Type B pancreatic cell (in vitro differentiated cells): Measurements from ENCODE around the gene ASPRV1. TPM values are rescaled to one million over a fixed set of nuclear protein-coding genes. Genes with fewer than 3 reads are reported as not detected.
A peak's percentile ranks its signal among the peaks of the same experiment; 100 is the strongest.

Experiments used
- DNase-seq: peaks from one replicate; pipeline ENCODE4 v3.0.0; 2021; ENCODE audit warnings: mixed read lengths; ENCODE audit not compliant: unreplicated experiment; ENCODE audit errors: extremely low spot score
- H3K27ac Mint-ChIP-seq: 2 replicates; pipeline ENCODE4 v1.8.0; 2021; ENCODE audit warnings: mild to moderate bottlenecking, mixed read lengths
- H3K27me3 Mint-ChIP-seq: 2 replicates; pipeline ENCODE4 v1.8.0; 2021; ENCODE audit warnings: mixed read lengths
- H3K36me3 Mint-ChIP-seq: 2 replicates; pipeline ENCODE4 v1.8.0; 2021; ENCODE audit warnings: mixed read lengths
- H3K4me1 Mint-ChIP-seq: one replicate; pipeline ENCODE4 v1.8.0; 2021; ENCODE audit warnings: mixed read lengths; ENCODE audit not compliant: unreplicated experiment
- H3K4me3 Mint-ChIP-seq: 2 replicates; pipeline ENCODE4 v1.8.0; 2021; ENCODE audit warnings: mild to moderate bottlenecking, mixed read lengths
- H3K9me3 Mint-ChIP-seq: 2 replicates; pipeline ENCODE4 v1.8.0; 2021; ENCODE audit warnings: mixed read lengths
- CTCF ChIP-seq: fragments of 200-600 bp; sonication (generic); conservative IDR thresholded peaks from 2 replicates; pipeline ENCODE4 v1.5.0; 2021; ENCODE audit warnings: antibody characterized with exemption, mild to moderate bottlenecking
- total RNA-seq: library from RNA; stranded (reverse); gene quantifications from 2 replicates; pipeline ENCODE4 v1.2.1, GENCODE V29; 2021; ENCODE audit warnings: low replicate concordance

The ASPRV1 gene
- total RNA-seq, 1 donor from 2014 or later, result 1.3 TPM

DNA sequence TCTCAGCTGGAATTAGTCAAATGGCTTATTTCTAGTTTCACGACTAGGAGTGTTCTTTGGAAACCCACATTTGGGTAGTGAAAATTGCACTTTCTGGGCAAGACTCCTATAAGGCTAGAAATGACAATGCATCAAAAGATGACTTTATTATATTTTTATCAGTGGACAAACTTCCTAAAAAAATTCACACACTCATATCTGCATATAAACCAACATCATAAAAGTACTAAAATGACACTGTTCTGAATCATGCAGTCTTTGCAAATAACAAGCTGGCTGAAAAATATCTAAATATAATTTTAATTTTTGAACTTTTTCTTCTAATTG is 28.9 kb downstream of the ASPRV1 start:
- Mint-ChIP-seq H3K27ac (no peak overlapping the region), H3K4me3 (no peak overlapping the region), H3K36me3 (peaks cover 6% of the 10 kb centered on the region), H3K27me3 (no peaks in the 10 kb centered on the region), H3K9me3 (no peaks in the 10 kb centered on the region), H3K4me1 (peaks cover 4% of the 10 kb centered on the region)
- no peak for TF ChIP-seq CTCF
- DNase-seq, result no peak

DNA sequence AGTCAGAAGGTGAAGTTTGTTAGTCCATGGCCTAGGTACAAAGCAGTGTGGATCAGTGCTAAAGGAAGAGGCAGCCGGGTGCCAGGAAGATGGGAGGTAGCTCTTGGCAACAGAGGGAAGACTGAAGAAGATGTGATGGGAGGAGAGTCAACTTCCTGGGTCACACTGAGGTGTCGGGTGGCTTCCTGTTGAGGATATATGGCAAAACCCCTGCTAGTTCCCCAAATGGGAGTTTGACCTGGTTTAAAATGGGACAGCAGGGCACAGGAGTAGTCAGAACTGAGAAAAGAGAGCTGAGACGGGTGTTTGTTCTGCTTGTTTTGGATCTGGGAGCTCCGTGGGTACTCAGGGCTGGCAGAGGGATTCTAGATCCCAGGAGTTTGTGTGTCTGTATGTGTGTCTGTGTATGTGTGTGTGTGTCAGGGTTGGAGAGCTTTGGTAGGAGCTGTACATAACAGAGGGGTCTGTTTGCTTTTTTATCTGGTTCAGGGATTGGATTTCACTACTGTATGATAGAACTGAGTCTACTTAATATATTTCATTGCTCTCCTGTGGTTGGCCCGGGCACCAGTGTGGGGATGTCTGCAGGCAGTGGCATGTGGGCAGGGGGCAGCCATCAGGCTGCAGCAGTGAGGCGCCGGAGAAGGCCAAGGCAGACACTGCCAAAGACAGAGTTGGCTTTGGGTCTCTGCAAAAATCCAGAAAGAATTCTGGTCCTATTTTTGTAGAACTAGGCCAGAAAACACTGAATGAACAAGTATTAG is 29.4 kb downstream of the ASPRV1 start:
- no peak for DNase-seq
- TF ChIP-seq CTCF, result no peak
- Mint-ChIP-seq H3K27ac (peak overlapping the region; percentile 44), H3K36me3 (peaks cover 9% of the 10 kb centered on the region), H3K4me1 (peaks cover 4% of the 10 kb centered on the region), H3K4me3 (no peak overlapping the region), H3K27me3 (no peaks in the 10 kb centered on the region), H3K9me3 (no peaks in the 10 kb centered on the region)

- H3K27me3 Mint-ChIP-seq, result no peaks in the 10 kb centered on the region
- no peaks in the 10 kb centered on the region for H3K9me3 Mint-ChIP-seq
- H3K4me1 Mint-ChIP-seq, result peaks cover 1% of the 10 kb centered on the region
- TF ChIP-seq CTCF, result no peak
- peaks cover 4% of the 10 kb centered on the region for H3K36me3 Mint-ChIP-seq
- H3K27ac Mint-ChIP-seq, result no peak overlapping the region
- no peak overlapping the region for H3K4me3 Mint-ChIP-seq
- DNase-seq, result no peak
These were observed 34.4 kb downstream of the ASPRV1 start for GRCh38 chr2:69926849-69927515.

DNA sequence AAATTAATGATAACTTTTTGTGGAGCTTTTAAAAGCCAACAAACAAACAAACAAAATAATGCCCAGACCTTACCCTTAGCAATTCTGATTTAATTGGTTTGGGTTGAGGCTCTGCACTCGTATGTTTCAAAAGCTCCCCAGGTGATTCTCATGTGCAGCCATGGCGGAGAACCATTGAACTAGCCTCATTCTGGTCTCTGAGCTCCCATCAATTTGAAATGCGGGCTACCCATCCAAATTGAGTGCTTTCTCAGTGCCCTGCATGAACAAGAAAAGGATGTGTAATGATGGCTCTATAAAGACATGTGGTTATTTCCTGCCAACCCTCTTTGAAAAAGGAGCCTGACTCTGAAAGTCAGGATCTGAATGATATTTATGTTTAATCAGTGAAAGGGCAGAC is 38.3 kb downstream of the ASPRV1 start:
- no peak for TF ChIP-seq CTCF
- DNase-seq, result no peak

GRCh38 chr2:69918401-69918800 is 43.0 kb downstream of the ASPRV1 start:
- Mint-ChIP-seq H3K4me1 (no peaks in the 10 kb centered on the region), H3K27ac (no peak overlapping the region), H3K36me3 (no peaks in the 10 kb centered on the region), H3K4me3 (no peak overlapping the region), H3K9me3 (no peaks in the 10 kb centered on the region), H3K27me3 (peaks cover 3% of the 10 kb centered on the region)
- TF ChIP-seq CTCF, result no peak
- no peak for DNase-seq

More for the DNA sequence above, 38.3 kb downstream of the ASPRV1 start:
- H3K36me3 Mint-ChIP-seq, result peaks cover 4% of the 10 kb centered on the region
- no peaks in the 10 kb centered on the region for H3K27me3 Mint-ChIP-seq
- no peaks in the 10 kb centered on the region for H3K9me3 Mint-ChIP-seq
- no peak overlapping the region for H3K4me3 Mint-ChIP-seq
- no peak overlapping the region for H3K27ac Mint-ChIP-seq
- H3K4me1 Mint-ChIP-seq, result no peaks in the 10 kb centered on the region
